H7 (cell line): ENCODE measurements around the gene TACR2. TPM values are rescaled to one million over a fixed set of nuclear protein-coding genes. Genes with fewer than 3 reads are reported as not detected.
A peak's percentile ranks its signal among the peaks of the same experiment; 100 is the strongest.

ENCODE experiments used
- DNase-seq: peaks from one replicate; pipeline ENCODE4 v3.0.0; 2012
- H3K27me3 ChIP-seq: 2 replicates; pipeline ENCODE4 v1.6.0; 2011; ENCODE audit warnings: mild to moderate bottlenecking, low read length; ENCODE audit not compliant: control insufficient read depth, insufficient read depth
- H3K36me3 ChIP-seq: replicated peaks from 2 replicates; pipeline ENCODE4 v1.5.1; 2011; ENCODE audit warnings: low read length; ENCODE audit not compliant: control insufficient read depth, insufficient read depth
- H3K4me3 ChIP-seq: 2 replicates; pipeline ENCODE4 v1.5.1; 2011; ENCODE audit warnings: low read depth, mild to moderate bottlenecking, control low read depth, low read length, moderate library complexity; ENCODE audit not compliant: insufficient read depth
- total RNA-seq: library from RNA; depleted of rRNA; stranded (reverse); fragments of >200 nt; shearing (Covaris generic); gene quantifications from 2 replicates; pipeline ENCODE4 v1.2.3, GENCODE V29; 2014

TACR2 gene
- total RNA-seq, 1 experiment from 2014 or later: not detected

DNA sequence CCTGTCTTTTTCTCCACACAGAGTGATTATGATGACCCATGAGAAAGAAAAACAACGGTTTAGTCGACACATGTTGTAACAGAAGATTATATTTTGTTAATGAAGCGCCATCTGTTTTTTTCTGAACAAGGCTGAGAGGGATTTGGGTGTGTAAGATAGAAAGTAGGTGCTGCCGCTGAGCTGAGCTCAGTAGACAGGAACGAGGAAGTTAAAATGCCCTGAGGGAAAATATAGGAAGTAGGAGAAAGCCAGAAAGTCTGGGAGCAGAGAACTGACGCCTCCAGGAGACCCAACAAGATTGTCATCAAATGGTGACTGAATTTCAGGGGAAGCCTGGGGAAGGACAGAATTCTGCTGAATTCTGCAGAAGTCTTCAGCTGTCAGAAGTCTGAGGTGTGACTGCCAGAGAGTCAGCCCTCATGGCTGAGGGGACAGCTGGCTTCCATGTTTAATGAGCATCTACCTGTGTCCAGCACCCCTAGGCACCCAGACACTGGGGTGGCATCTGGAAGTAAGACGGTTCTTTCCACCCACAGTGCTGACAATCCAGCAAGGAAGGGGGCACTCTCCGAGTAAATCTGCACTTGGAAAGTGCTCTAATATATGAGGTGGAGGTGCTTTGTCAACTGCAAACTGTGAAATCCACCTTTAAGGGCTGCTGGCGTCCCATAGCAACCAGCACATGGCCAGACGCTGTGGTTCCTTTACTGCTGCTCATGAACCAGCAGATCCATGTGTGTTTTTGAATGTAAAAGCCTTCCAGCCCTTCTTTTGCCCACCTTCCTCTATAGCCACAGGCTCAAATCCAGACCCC is 22.0 kb upstream of the TACR2 start:
- no peaks in the 10 kb centered on the region for H3K36me3 ChIP-seq
- H3K4me3 ChIP-seq: no peak overlapping the region
- DNase-seq: no peak
- no peaks in the 10 kb centered on the region; the same call in 1 of the 2 replicates for H3K27me3 ChIP-seq

DNA sequence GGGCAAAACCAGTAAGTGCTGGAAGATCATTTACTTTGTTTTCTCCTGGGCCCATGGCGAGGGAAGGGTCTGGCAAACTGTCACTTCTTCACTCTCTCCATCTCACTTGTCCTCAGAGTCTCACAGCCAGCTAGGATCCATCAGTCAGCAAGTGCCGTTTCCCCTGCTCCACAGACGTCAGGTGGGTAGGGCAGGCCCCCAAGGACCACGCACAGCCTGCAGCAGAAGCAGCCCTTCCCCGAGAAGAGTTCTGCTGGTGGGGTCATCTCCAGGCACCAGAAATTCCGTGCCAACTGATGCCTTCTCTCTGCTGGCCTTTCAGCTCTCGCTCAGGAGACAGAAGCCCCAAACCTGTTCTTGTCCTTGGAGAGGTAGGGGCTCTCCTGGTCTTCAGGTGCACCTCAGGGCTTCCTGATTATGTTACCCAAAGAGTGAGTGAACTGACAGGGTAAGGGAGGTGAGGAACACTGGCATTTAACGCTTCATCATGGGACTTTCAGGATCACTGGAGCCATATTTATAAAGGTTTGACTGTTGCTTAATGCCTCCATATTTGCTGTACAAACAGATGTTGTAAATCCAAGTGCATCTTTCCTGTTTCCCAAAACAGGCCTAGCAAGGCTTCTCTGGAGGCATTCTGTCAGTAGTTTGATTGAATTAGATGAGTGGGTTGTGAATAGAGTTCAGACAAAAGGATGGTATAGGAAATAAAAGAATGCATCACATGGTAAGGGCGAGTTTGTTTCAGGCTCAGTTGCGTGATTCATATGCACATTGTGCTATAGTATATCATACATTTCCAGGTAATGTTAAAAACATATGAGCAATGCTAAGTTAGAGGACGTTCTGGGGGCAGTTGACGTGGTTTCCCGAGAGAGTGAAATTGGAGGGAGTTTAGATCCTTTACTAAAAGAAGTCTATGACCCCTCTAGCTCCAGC is 20.9 kb upstream of the TACR2 start:
- Histone ChIP-seq H3K4me3 (no peak overlapping the region), H3K36me3 (no peaks in the 10 kb centered on the region), H3K27me3 (no peaks in the 10 kb centered on the region; the same call in 1 of the 2 replicates)
- no peak for DNase-seq

DNA sequence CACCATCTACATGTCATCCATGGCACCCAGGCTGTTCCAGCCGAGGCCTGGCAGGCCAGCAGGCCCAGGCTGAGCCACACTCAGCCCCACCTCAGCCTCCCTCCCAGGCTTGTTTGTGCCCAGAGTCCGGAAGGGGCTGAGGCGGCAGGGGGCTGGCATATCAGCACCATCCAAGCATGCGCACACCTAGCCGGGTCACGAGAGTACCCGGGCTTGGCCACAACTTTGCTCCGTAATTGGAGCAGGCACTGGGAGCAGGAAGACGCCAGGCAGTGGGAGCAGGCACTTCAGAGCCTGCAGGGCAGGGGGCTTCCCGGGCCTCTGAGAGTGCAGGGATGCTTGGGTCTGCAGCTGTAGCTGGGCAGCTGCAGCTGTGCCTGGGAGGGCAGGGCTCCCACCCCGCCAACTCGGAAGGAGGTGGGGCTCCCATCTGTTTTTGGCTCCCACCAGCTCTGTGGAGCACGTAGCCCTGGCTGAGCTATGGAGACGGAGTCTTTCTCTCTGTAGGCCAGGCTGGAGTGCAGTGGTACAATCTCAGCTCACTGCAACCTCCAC is 19.3 kb upstream of the TACR2 start:
- no peak overlapping the region for H3K4me3 ChIP-seq

DNA sequence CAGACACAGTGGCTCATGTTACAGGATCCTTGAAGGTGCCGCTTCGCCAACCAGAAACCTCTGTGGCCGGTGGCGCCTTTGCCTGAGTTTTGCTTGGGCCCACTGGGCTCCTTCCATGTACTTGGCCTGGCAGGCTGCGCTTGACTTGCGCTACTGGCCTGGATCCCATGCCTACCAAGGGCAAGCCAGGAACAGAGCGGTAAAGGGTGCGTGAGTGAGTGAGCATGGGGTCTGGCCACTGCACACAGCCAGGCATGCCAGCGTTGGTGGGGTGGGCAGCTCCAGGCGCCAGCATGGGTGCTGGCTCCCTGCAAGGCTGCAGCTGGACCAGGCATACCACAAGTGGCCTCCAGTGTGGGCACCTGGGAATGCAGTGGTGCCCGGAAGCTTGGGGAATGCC is 18.2 kb upstream of the TACR2 start:
- no peak for DNase-seq
- Histone ChIP-seq H3K4me3 (no peak overlapping the region), H3K36me3 (no peaks in the 10 kb centered on the region), H3K27me3 (no peaks in the 10 kb centered on the region; the same call in 1 of the 2 replicates)

More for the DNA sequence above, 19.3 kb upstream of the TACR2 start:
- H3K36me3 ChIP-seq: no peaks in the 10 kb centered on the region
- DNase-seq: no peak
- no peaks in the 10 kb centered on the region; the same call in 1 of the 2 replicates for H3K27me3 ChIP-seq

DNA sequence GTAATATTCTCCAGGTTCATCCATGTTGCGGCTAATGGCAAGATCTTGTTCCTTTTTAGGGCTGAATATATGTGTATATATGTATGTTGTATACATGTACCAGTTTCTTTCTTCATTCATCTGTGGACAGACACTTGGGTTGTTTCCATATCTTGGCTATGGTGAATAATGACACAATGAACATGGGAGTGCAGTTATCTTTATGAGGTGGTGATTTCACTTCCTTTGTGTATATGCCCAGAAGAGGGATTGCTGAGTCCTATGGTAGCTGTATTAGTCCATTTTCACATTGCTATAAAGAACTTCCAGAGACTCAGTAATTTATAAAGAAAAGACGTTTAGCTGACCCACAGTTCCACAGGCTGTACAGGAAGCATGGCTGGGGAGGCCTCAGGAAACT is 17.5 kb upstream of the TACR2 start:
- Histone ChIP-seq H3K4me3 (no peak overlapping the region), H3K27me3 (no peaks in the 10 kb centered on the region; the same call in 1 of the 2 replicates), H3K36me3 (no peaks in the 10 kb centered on the region)
- no peak for DNase-seq

DNA sequence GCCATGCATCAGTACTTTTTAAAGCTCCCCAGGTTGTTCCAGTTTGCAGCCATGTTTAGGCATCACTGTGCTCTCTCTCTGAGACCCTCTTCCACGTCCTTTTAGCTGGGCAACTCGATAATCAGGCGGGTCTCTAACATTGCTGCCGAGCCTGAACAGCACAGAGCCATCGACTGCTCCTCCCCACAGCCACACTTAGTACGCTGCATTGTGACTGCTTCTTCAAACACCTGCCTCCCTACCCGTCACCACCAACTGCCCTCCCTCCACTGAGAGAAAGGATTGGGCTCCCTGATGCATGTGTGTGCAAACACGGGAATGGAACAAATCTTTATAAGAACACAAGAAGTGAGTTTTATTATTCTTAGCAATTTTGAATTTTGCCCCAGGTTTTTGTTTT is 11.4 kb upstream of the TACR2 start:
- DNase-seq: no peak
- Histone ChIP-seq H3K36me3 (no peaks in the 10 kb centered on the region), H3K27me3 (no peaks in the 10 kb centered on the region), H3K4me3 (no peak overlapping the region)

DNA sequence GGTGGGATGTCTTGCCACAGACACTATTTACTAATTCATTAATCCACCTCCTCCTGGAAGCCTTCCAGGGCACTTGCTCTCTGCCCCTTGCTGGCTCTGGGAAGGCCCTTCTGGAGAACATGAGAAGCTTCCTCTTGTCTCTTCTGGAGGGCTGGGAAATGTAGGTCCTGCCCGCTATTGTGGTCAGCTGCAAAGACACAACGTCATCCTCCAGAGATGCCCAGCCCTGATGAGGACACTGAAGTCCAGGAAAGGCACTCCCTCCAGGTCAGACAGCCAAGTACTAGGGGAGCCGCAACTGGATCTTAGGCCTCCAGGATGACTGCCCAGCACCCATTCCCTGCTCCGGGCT is 9.6 kb upstream of the TACR2 start:
- no peak for DNase-seq

DNA sequence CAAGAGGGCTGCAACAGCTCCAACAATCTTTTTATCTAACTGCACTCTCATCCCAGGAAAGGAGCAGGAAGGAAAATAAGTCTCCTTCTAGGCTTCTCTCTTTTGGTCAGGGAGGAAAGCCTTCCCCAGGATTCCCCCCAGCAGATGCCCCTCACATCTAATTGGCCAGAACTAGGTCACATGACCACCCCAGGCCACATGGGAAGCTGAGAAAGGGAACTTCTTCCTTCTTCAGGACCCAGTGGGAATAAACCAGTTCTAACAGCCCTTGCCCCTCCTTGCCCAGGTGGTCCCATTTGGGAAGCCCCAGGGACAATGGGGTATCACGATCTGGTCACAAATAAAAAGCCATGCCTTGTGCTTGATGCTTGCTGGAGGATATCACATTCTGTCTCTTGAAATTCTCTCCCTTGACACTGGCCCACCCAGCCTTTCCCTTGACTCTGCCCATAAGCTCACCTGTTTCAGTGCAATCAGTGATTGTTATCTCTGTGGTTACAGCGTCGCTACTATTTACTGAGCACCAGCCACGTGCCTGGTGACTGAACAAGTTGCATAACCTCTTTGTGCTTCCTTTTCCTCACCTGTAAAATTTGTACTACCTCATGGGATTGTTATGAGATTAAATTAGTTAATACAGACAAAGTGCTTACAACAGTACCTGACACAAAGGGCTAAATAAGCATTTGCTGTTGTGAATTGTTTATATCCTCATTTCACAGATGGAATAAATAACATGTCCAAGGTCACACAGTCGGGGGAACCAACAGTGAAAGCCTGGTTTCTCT is 9.0 kb upstream of the TACR2 start:
- H3K27me3 ChIP-seq: no peaks in the 10 kb centered on the region; the same call in 1 of the 2 replicates
- no peaks in the 10 kb centered on the region for H3K36me3 ChIP-seq
- DNase-seq: no peak
- no peak overlapping the region for H3K4me3 ChIP-seq

More for the DNA sequence above, 9.6 kb upstream of the TACR2 start:
- Histone ChIP-seq H3K36me3 (no peaks in the 10 kb centered on the region), H3K27me3 (no peaks in the 10 kb centered on the region; the same call in 1 of the 2 replicates), H3K4me3 (no peak overlapping the region)

DNA sequence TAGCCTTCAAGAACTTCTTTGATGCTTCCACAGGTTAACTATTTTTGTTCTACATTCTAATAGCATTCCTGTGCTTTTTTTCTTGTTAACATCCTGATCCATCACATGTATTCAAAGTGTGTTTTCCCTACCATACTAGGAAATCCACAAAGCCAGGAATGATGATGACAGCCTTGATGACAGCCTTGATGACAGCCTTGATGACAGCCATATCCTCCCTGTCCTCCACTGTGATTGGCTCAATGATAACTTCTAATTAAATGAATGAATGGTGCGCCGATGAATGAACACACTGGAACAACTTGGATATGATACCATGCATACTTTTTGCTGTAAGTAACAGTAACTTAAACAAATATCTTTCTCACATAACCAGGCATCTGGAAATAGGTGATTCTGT is 8.3 kb upstream of the TACR2 start:
- no peaks in the 10 kb centered on the region; the same call in 1 of the 2 replicates for H3K27me3 ChIP-seq
- no peaks in the 10 kb centered on the region for H3K36me3 ChIP-seq
- no peak for DNase-seq
- no peak overlapping the region for H3K4me3 ChIP-seq

DNA sequence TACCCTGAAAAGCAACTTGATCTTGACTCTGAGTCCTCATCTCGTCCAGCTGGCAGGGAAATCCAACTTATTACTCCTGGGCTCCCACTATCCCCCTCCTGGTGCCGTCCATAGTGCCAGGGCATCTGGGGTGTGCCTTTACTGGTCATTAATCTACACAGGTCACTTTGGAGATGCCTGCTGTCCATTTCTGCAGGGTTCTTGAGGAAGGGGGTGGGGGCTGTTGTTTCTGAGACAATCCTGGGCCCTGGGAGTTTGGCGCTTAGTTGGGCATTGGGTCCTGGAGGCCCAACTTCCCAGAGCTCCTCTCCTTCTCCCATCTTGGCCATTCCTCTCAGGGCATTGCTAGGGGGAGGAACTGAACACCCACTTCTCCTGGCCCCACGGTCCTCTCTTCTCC is 6.0 kb upstream of the TACR2 start:
- Histone ChIP-seq H3K27me3 (no peaks in the 10 kb centered on the region; the same call in 1 of the 2 replicates), H3K4me3 (no peak overlapping the region), H3K36me3 (no peaks in the 10 kb centered on the region)
- peak; percentile 18 for DNase-seq

DNA sequence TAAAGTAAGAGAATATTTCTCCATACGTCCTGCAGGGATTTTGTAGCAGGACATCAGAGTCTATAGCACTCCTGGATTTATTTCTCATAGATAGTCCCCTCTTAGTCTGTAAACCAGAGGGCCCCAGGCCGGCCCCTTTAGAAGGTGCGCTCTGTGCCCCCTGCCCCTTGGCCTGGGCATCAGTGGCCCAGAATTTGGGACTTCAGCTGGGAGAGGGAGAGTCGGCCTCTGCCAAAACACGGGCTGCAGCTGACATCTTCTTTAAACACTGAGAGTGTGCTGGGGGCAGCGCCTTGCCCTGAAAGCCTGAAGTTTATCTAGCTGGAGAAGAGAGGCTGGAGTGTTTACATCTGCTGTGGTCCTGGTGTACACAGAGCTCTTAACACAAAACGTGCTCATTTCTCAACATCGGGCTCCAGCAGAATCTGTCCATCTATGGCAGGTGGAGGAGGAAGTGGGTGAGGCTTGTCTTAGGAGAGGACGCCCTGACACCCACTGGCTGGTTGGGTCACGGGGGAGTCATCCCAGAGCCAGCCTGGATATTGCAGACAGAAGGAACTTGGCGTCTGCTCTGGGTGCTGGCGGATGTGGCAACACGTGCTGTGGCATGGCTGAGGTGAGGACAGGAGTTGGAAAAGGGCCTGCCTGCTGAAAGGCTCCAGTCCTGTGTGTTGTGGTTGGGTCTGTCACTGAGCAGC is 5.0 kb upstream of the TACR2 start:
- no peaks in the 10 kb centered on the region for H3K36me3 ChIP-seq

DNA sequence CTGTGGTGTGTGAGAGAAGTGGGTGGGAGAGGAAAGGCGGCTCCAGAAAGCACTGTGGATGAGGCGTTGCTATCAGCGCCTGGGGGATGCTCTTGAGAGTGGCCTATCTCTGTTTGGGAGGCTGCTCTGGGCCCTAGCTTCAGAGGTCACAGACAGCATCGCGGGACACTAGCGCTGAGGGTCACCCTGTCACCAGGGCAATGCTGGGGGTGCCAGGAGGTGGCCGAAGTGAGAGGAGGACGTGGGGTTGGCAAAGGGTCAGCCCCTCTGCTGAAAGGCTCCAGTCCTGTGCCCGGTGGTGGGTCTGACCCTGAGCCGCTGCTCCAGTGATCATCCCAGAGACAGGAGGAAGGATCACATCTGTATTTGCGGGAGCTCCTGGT is 3.0 kb upstream of the TACR2 start:
- Histone ChIP-seq H3K27me3 (no peaks in the 10 kb centered on the region; the same call in 1 of the 2 replicates), H3K4me3 (no peak overlapping the region), H3K36me3 (no peaks in the 10 kb centered on the region)
- DNase-seq: no peak

More for the DNA sequence above, 5.0 kb upstream of the TACR2 start:
- peak; percentile 7 for DNase-seq
- no peaks in the 10 kb centered on the region; the same call in 1 of the 2 replicates for H3K27me3 ChIP-seq
- H3K4me3 ChIP-seq: no peak overlapping the region

DNA sequence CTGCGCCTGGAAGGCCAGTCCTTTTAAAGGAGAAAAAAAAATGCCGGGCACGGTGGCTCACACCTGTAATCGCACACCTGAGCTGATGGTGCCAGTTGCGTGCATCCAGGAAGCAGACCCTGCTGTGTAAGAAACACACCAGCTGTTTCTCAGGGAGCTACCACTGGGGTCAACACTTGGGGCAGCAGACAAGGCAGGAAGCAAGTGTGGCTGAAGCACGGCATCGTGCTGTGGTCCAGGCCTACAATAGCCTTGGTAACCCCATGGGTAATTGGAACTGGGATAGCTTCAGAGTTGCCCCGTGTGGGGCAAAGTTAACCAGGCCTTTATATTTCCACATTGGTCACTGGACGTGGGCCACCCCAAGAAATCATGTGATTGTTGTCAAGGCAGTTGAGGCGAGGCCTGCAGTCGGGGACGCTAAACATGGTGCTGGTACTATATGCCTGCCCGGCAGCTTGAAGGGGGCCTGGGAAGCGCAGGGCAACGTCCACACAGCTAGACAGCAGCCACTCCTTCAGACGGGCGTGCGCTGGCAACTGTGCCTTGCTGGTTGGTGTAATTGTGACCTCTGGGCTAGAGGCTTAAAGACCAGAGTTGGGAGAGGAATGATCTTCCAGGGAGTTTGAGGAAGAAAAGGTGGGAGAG is 2.5 kb upstream of the TACR2 start:
- Histone ChIP-seq H3K4me3 (no peak overlapping the region), H3K36me3 (no peaks in the 10 kb centered on the region), H3K27me3 (no peaks in the 10 kb centered on the region; the same call in 1 of the 2 replicates)
- no peak for DNase-seq
